Stimulated activated naive CD8-positive, alpha-beta T cell treated with anti-CD3 and anti-CD28 coated beads, Interleukin-15, Interleukin-2, amounts not matched to agents 100 ng/mL and 50 ng/mL, for 24 hours (primary cell): ENCODE measurements around the gene CYP26A1.

ENCODE experiments used
- H3K27ac Mint-ChIP-seq: one replicate; pipeline ENCODE4 v1.8.0; 2021; ENCODE audit warnings: mild to moderate bottlenecking, mixed read lengths
- H3K27me3 Mint-ChIP-seq: one replicate; pipeline ENCODE4 v1.8.0; 2021; ENCODE audit warnings: mixed read lengths
- H3K36me3 Mint-ChIP-seq: one replicate; pipeline ENCODE4 v1.8.0; 2021; ENCODE audit warnings: low read depth, mixed read lengths
- H3K4me1 Mint-ChIP-seq: one replicate; pipeline ENCODE4 v1.8.0; 2021; ENCODE audit warnings: low read depth, mixed read lengths
- H3K4me3 Mint-ChIP-seq: one replicate; pipeline ENCODE4 v1.8.0; 2021; ENCODE audit warnings: mild to moderate bottlenecking, mixed read lengths
- H3K9me3 Mint-ChIP-seq: one replicate; pipeline ENCODE4 v1.8.0; 2021; ENCODE audit warnings: mixed read lengths

Gene CYP26A1

DNA sequence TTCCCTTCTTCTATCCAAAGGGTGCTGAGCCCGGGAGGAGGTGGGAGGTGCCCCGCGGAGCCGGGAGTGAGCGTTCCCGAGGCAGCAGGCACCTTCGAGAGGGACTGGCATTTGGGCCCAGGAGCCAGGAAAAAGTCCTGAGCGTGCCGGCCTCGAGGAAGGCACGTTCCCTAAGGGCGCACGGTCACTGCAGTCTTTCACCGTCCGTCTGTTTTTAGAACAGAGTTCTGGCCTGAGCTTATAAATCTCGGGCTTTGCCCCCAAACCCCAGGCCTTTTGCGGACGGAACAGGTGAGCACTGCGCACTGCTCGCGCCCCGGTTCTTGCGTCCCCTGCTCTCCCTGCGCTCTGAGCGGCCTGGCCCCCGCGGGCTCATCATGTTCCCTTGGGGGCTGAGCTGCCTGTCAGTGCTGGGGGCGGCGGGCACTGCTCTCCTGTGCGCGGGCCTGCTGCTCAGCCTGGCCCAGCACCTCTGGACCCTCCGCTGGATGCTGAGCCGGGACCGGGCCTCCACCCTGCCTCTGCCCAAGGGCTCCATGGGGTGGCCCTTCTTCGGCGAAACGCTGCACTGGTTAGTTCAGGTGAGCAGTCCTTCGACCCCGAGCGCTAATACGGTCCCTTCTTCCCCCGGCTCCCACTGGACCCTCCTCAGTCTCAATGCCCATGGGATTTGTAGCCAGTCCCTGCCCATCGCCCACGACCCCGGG is 12.7 kb upstream of the CYP26A1 start:
- Mint-ChIP-seq H3K4me1 (peaks cover 25% of the 10 kb centered on the region), H3K27ac (no peak overlapping the region), H3K9me3 (no peaks in the 10 kb centered on the region), H3K27me3 (peaks cover 52% of the 10 kb centered on the region), H3K36me3 (peaks cover 23% of the 10 kb centered on the region), H3K4me3 (no peak overlapping the region)

DNA sequence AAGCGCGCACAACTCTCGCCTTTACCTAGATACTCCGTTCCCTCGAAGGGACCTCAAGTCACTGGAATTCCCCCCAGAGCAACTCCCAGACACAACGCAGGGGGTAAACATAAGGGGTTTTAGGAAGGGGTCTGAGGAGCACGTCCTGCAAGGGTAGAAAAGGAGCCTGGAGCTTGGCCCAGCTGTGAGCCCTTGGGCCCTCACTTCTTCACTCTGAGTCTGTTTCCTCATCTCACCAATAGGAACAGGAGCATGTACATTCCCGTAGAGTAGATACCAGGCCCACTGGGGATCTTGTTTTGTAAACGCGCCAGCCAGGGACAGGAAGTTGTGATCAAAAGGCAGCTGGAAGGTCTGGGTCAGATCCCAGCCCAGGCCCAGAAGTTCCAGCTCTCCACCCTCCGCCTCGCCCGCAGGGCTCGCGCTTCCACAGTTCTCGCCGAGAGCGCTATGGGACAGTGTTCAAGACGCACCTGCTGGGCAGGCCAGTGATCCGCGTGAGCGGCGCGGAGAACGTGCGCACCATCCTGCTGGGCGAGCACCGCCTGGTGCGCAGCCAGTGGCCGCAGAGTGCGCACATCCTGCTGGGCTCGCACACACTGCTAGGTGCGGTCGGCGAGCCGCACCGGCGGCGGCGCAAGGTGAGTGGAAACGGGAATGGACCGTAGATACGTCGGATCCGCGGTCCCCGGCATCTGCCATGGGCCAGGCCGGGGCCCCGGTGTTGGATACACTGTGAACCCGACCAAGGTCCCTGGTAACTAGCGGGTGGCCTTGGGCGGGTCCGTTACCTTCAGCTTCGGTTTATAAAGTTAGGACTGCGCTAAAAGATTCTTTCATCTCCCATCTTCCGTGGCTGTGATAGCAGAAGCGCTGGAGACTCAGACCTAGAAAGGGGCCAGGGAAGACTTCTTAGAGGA is 11.8 kb upstream of the CYP26A1 start:
- Mint-ChIP-seq H3K4me1 (peaks cover 25% of the 10 kb centered on the region), H3K4me3 (peak overlapping the region; percentile 70), H3K9me3 (no peaks in the 10 kb centered on the region), H3K36me3 (peaks cover 23% of the 10 kb centered on the region), H3K27ac (no peak overlapping the region), H3K27me3 (peaks cover 58% of the 10 kb centered on the region)

DNA sequence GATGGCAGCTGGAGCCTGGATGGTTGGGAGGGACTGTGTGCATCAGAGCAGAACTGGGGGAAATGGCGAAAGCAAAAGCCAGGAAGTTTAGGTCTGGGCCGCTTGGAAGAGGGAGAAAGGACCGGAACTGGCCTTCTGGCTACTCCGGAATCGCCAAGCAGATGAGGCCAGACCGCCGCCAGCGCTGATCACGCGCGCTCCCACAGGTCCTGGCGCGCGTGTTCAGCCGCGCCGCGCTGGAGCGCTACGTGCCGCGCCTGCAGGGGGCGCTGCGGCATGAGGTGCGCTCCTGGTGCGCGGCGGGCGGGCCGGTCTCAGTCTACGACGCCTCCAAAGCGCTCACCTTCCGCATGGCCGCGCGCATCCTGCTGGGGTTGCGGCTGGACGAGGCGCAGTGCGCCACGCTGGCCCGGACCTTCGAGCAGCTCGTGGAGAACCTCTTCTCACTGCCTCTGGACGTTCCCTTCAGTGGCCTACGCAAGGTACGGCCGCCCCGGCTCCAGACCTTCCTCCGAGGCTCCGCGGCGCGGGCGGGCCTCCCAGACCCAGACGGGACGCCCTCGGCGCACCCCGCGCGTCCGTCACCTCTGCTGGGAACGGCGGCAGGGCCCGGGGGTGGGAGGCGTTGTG is 11.1 kb upstream of the CYP26A1 start:
- Mint-ChIP-seq H3K36me3 (peaks cover 23% of the 10 kb centered on the region), H3K4me1 (peaks cover 25% of the 10 kb centered on the region), H3K9me3 (no peaks in the 10 kb centered on the region), H3K4me3 (peak overlapping the region; percentile 70), H3K27me3 (peaks cover 66% of the 10 kb centered on the region), H3K27ac (no peak overlapping the region)

DNA sequence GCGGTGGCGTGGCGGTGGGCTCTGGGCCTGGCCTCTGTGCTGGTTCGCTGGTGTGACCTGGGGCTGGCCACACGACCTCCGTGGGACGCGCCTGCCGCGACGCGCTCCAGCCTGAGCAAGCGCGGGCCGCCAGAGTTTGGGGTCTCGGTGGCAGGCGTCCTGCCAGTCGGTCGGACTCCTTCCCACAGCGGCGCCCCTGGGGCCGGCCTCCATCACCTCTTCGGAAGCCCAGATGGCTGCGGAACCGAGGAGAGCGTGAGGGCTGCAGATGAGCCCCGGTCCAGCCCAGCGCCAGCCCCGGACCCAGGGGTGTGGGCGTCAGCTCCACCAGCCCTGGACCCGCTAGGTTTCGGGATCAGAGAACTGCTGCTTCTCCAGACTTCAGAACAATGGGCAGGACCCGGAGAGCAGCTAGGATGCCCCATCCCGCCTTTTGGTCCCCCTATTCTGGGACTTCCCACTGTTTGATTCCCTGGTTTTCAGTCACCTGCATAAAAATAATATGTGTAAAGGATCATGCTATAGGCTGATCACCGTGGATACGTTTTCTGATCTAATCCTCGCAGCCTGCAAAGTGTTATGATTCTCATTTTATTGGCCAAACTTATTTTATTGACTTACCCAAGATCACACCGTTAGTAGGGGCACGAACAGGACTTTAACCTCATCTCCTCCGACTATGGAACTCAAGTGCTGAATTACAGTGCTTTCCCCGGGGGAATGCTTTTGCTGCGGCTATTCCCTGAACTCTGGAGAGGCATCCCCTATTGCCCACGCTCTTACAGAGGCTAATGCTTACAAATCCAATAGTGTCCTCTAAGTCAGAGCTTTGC is 10.3 kb upstream of the CYP26A1 start:
- Mint-ChIP-seq H3K4me3 (no peak overlapping the region), H3K27ac (no peak overlapping the region), H3K36me3 (peaks cover 18% of the 10 kb centered on the region), H3K4me1 (peaks cover 25% of the 10 kb centered on the region), H3K9me3 (no peaks in the 10 kb centered on the region), H3K27me3 (peaks cover 74% of the 10 kb centered on the region)

DNA sequence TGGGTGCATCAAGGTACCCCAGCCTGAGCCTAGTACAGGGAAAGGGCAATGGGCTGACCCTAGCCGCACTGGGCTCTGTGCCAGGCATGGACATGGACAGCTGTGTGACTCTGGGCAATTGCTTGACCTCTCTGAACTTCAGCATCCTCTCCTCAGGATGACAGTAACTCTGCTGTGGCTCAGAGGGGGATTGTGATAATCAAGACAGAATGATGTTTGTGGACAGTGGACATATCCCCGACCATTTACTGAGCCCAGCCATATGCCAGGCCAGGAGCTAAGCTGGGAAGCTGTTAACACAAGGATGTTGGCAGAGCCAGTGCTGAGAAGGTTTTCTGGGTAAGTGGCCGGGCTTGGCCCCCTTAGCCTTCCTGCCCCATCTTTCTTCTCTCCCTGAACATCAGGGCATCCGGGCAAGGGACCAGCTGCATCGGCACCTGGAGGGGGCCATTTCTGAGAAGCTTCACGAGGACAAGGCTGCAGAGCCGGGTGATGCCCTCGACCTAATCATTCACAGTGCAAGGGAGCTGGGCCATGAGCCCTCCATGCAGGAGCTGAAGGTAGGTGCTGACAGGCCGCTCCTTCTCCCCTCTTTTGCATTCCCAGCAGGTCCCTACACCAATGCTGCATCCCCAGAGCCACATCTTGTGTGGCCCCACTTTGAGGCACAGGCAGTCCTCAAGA is 9.6 kb upstream of the CYP26A1 start:
- Mint-ChIP-seq H3K27me3 (peaks cover 77% of the 10 kb centered on the region), H3K4me1 (peaks cover 30% of the 10 kb centered on the region), H3K27ac (no peak overlapping the region), H3K9me3 (no peaks in the 10 kb centered on the region), H3K36me3 (peaks cover 10% of the 10 kb centered on the region), H3K4me3 (no peak overlapping the region)

GRCh38 chr10:93064874-93065660 is 8.6 kb upstream of the CYP26A1 start:
- Mint-ChIP-seq H3K36me3 (peaks cover under 1% of the 10 kb centered on the region), H3K9me3 (no peaks in the 10 kb centered on the region), H3K27ac (no peak overlapping the region), H3K4me3 (peak overlapping the region; percentile 18), H3K27me3 (peaks cover 73% of the 10 kb centered on the region), H3K4me1 (peaks cover 27% of the 10 kb centered on the region)

GRCh38 chr10:93065675-93066543 is 7.8 kb upstream of the CYP26A1 start:
- H3K27ac Mint-ChIP-seq, result no peak overlapping the region
- H3K4me1 Mint-ChIP-seq, result peaks cover 27% of the 10 kb centered on the region
- H3K27me3 Mint-ChIP-seq, result peaks cover 80% of the 10 kb centered on the region
- no peaks in the 10 kb centered on the region for H3K36me3 Mint-ChIP-seq
- H3K4me3 Mint-ChIP-seq, result peak overlapping the region; percentile 18
- no peaks in the 10 kb centered on the region for H3K9me3 Mint-ChIP-seq

DNA sequence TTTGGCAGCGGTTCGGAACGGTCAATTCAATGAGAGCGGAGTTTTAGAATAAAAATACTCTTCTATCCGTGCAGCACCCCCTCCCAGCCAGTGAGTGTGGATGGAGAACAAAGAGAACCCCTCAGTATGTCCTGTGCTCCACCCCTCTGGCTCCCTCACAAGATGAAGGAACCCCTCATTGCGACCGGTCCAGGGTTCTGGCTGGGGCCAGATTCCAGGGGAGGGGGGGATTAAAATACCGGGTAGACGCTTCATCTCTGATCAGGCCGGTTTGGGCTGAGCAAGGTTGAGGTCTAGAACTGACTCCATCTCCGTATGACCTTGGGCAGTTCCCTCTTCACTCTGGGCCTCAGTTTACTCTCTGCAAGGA is 7.2 kb upstream of the CYP26A1 start:
- peaks cover 83% of the 10 kb centered on the region for H3K27me3 Mint-ChIP-seq
- no peaks in the 10 kb centered on the region for H3K9me3 Mint-ChIP-seq
- no peaks in the 10 kb centered on the region for H3K36me3 Mint-ChIP-seq
- H3K4me1 Mint-ChIP-seq, result peaks cover 24% of the 10 kb centered on the region
- no peak overlapping the region for H3K4me3 Mint-ChIP-seq
- no peak overlapping the region for H3K27ac Mint-ChIP-seq

DNA sequence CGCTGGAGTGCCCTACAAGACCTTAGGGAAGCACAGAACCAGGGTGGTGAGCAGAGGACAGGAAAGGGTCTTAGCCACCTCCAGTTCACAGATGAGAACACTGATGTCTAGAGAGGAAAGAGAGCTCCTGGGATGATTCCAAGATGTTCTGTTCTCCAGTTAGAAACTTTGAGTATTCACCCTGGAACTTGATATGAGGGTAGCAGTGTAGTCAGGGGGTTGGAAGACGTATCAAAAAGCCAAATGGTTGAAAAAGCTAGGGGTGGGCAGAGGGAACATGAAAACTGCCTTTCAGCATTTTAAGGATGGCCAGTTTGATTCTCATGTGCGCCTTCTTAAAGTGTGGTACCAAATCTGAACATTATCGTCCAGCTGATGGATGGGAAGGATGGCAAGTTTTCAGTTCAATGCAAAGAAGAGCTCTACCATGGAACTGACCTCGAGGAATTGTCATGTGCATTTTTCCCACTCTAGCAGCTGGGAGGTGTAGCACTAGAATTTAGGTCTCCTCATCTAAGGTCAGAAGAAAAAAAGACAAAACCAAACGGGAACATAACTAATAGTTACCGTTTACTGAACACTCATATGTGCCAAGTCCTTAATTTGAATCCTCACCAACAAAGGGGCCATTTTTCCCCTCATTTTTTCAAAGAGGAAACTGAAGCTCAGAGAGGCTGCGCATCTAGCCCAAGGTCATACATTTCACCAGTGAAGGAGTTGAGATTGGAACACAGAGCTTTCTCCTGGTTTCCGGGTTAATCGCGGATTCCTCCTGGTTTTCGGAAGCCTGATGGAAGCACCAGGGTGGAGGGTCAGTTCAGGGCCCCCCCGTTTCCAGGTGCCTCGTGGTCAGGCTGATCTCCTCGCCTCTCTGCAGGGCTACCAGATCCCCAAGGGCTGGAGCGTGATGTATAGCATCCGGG is 6.0 kb upstream of the CYP26A1 start:
- peaks cover 81% of the 10 kb centered on the region for H3K27me3 Mint-ChIP-seq
- no peaks in the 10 kb centered on the region for H3K36me3 Mint-ChIP-seq
- no peak overlapping the region for H3K4me3 Mint-ChIP-seq
- H3K9me3 Mint-ChIP-seq, result no peaks in the 10 kb centered on the region
- peaks cover 22% of the 10 kb centered on the region for H3K4me1 Mint-ChIP-seq
- no peak overlapping the region for H3K27ac Mint-ChIP-seq

- Mint-ChIP-seq H3K4me3 (no peak overlapping the region), H3K36me3 (no peaks in the 10 kb centered on the region), H3K27ac (no peak overlapping the region), H3K4me1 (peaks cover 20% of the 10 kb centered on the region), H3K27me3 (peaks cover 84% of the 10 kb centered on the region), H3K9me3 (no peaks in the 10 kb centered on the region)
These were observed 5.1 kb upstream of the CYP26A1 start for GRCh38 chr10:93068411-93069244.

DNA sequence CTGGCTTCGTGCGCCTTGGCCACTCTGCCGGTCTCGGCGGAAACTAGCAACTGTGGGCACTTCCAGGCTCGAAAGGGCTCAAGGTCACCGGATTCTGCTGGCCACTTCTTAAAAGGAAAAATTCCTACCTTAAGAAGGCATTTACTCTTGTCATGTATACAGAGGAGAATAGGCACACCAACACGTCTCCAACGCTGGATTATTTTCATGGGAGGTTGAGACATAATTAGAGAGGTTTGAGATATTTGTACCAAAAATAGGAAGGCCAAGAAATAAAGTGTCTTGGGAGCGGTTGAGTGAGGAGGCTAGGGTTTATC is 4.5 kb upstream of the CYP26A1 start:
- Mint-ChIP-seq H3K27ac (no peak overlapping the region), H3K9me3 (no peaks in the 10 kb centered on the region), H3K27me3 (peaks cover 80% of the 10 kb centered on the region), H3K36me3 (no peaks in the 10 kb centered on the region), H3K4me1 (peaks cover 19% of the 10 kb centered on the region), H3K4me3 (no peak overlapping the region)
